CD4-positive, alpha-beta T cell (primary cell): ENCODE measurements around the gene PCDHGB3. TPM values are rescaled to one million over a fixed set of nuclear protein-coding genes. Genes with fewer than 3 reads are reported as not detected.
"Not testable (repeated sequence)": the region's sequence is repeated elsewhere in the genome, so short reads cannot be mapped to it uniquely, and the experiment has no call there.

ENCODE experiments used
- ATAC-seq: fragments of 200-7000 bp; cut with Tn5 transposase; one replicate; pipeline ENCODE4 v1.10.0; 2022; ENCODE audit warnings: mild to moderate bottlenecking; ENCODE audit not compliant: poor library complexity
- CTCF ChIA-PET: fragments of 350-600 bp; sonication (Branson Sonifier 250); formaldehyde crosslinking; loops from one replicate; lab custom pipeline; 2021; ENCODE audit warnings: antibody characterized with exemption, inconsistent platforms; lab: Charles Lee
- POLR2A ChIA-PET: fragments of 350-600 bp; sonication (Branson Sonifier 250); formaldehyde crosslinking; loops from one replicate; lab custom pipeline; 2021; ENCODE audit warnings: antibody characterized with exemption, inconsistent platforms; lab: Charles Lee
- DNase-seq, 14 experiments: peaks; one replicate each; pipeline ENCODE4 v3.0.0-alpha.2; 2013 to 2020; ENCODE audit warnings: mixed read lengths in 2 of 14
- H3K27ac ChIP-seq, 2 donors: one replicate each; pipeline versions ENCODE4 v1.5.1 to v1.7.0; 2013; ENCODE audit warnings: low read length in 2 of 2, low read depth in 1 of 2, mild to moderate bottlenecking in 1 of 2
- H3K27me3 ChIP-seq, 2 experiments: 1 replicate in 1 of 2; 2 replicates in 1 of 2; pipeline versions ENCODE4 v1.6.1 to v1.7.0; 2013; ENCODE audit warnings: low read length in 2 of 2, control low read depth in 1 of 2, mild to moderate bottlenecking in 1 of 2, moderate library complexity in 1 of 2; ENCODE audit not compliant: insufficient read depth in 2 of 2, control insufficient read depth in 1 of 2
- H3K36me3 ChIP-seq: one replicate; pipeline ENCODE4 v1.6.1; 2013; ENCODE audit warnings: low read length, control low read depth; ENCODE audit not compliant: insufficient read depth
- H3K4me1 ChIP-seq: one replicate; pipeline ENCODE4 v1.6.1; 2013; ENCODE audit warnings: low read length, control low read depth; ENCODE audit not compliant: insufficient read depth
- H3K4me3 ChIP-seq: one replicate; pipeline ENCODE4 v1.5.1; 2013; ENCODE audit warnings: mild to moderate bottlenecking, low read length, moderate library complexity
- H3K9me3 ChIP-seq, 2 experiments: 1 replicate in 1 of 2; 2 replicates in 1 of 2; pipeline versions ENCODE4 v1.6.1 to v1.7.0; 2013; ENCODE audit warnings: low read length in 2 of 2, mild to moderate bottlenecking in 2 of 2, control low read depth in 1 of 2, moderate library complexity in 1 of 2; ENCODE audit not compliant: control insufficient read depth in 1 of 2, insufficient read depth in 1 of 2
- H3K27ac Mint-ChIP-seq: one replicate; pipeline ENCODE4 v1.8.0; 2020; ENCODE audit warnings: mixed read lengths
- H3K27me3 Mint-ChIP-seq: one replicate; pipeline ENCODE4 v1.8.0; 2021; ENCODE audit warnings: mixed read lengths
- H3K36me3 Mint-ChIP-seq: one replicate; pipeline ENCODE4 v1.8.0; 2021; ENCODE audit warnings: low read depth, mixed read lengths
- H3K4me1 Mint-ChIP-seq: one replicate; pipeline ENCODE4 v1.8.0; 2021; ENCODE audit warnings: low read depth, mixed read lengths
- H3K4me3 Mint-ChIP-seq: one replicate; pipeline ENCODE4 v1.8.0; 2020; ENCODE audit warnings: mild to moderate bottlenecking, mixed read lengths
- H3K9me3 Mint-ChIP-seq: one replicate; pipeline ENCODE4 v1.8.0; 2020; ENCODE audit warnings: mixed read lengths
- intact Hi-C, 2 experiments: fragments of 100-400 bp; cut with DNase I in 1 of 2; cut with micrococcal nuclease in 1 of 2; formaldehyde crosslinking; loops; one replicate each; pipeline versions ENCODE4 v1.15.1 to v1.9.0; 2023 to 2025; cut with DNase I, micrococcal nuclease
- total RNA-seq, 174 experiments: library from RNA in 2 of 174; stranded (reverse) in 2 of 174; gene quantifications; one replicate each; pipeline ENCODE4 v1.2.3 and lab custom pipeline; 2021 to 2026
- TF ChIP-seq, protein P1 (sequence below): fragments of 200-600 bp; IDR thresholded peaks from one replicate; pipeline ENCODE4 v1.8.0; 2022; ENCODE audit warnings: antibody characterized with exemption, mild to moderate bottlenecking

Gene PCDHGB3
- total RNA-seq, 2 experiments from 2014 or later: 0.11 to 0.28 TPM

GRCh38 chr5:141382469-141383294 is 12.6 kb downstream of the PCDHGB3 start, which contains the start of gene PCDHGA7:
PCDHGA7 (plus strand) TSS chr5:141382742; CDS start chr5:141382900, 158 bp downstream.
- intact Hi-C loops: loop anchor here in 1 of 2 experiments (5.0 kb wide), 1 partner anchor 35 kb away; the partner anchor contains the start of gene PCDHGB7
- H3K36me3 ChIP-seq: no peaks in the 10 kb centered on the region
- Mint-ChIP-seq H3K4me1 (no peaks in the 10 kb centered on the region), H3K27ac (no peak within 1 kb of the TSS), H3K36me3 (peaks cover 36% of the 10 kb centered on the region), H3K4me3 (peak within 1 kb of the TSS; percentile 36), H3K27me3 (peaks cover 93% of the 10 kb centered on the region), H3K9me3 (peaks cover 24% of the 10 kb centered on the region)
- ATAC-seq (no peak), DNase-seq (no peak)
- no peak within 1 kb of the TSS for H3K27ac ChIP-seq
- peaks cover 32 to 54% of the 10 kb centered on the region in 2 experiments for H3K9me3 ChIP-seq
- peaks cover 52 to 68% of the 10 kb centered on the region in 2 experiments for H3K27me3 ChIP-seq
- ChIA-PET CTCF (no interaction called here), POLR2A (no interaction called here)
- TF ChIP-seq, protein P1, sequence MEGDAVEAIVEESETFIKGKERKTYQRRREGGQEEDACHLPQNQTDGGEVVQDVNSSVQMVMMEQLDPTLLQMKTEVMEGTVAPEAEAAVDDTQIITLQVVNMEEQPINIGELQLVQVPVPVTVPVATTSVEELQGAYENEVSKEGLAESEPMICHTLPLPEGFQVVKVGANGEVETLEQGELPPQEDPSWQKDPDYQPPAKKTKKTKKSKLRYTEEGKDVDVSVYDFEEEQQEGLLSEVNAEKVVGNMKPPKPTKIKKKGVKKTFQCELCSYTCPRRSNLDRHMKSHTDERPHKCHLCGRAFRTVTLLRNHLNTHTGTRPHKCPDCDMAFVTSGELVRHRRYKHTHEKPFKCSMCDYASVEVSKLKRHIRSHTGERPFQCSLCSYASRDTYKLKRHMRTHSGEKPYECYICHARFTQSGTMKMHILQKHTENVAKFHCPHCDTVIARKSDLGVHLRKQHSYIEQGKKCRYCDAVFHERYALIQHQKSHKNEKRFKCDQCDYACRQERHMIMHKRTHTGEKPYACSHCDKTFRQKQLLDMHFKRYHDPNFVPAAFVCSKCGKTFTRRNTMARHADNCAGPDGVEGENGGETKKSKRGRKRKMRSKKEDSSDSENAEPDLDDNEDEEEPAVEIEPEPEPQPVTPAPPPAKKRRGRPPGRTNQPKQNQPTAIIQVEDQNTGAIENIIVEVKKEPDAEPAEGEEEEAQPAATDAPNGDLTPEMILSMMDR: no peak
- peak within 1 kb of the TSS; percentile 3 for H3K4me3 ChIP-seq
- peaks cover 3% of the 10 kb centered on the region for H3K4me1 ChIP-seq

DNA sequence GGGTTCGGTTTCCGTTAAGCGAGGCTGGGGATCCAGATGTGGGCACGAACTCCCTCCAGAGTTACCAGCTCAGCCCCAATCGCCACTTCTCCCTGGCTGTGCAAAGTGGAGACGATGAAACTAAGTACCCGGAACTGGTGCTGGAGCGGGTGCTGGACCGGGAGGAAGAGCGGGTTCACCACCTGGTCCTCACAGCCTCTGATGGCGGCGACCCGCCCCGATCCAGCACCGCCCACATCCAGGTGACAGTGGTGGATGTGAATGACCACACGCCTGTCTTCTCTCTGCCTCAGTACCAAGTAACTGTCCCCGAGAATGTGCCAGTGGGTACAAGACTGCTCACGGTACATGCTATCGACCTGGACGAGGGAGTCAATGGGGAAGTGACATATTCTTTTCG is 13.3 kb downstream of the PCDHGB3 start:
- Mint-ChIP-seq H3K9me3 (peaks cover 25% of the 10 kb centered on the region), H3K27me3 (peaks cover 90% of the 10 kb centered on the region)
- CTCF ChIA-PET: no interaction called here

DNA sequence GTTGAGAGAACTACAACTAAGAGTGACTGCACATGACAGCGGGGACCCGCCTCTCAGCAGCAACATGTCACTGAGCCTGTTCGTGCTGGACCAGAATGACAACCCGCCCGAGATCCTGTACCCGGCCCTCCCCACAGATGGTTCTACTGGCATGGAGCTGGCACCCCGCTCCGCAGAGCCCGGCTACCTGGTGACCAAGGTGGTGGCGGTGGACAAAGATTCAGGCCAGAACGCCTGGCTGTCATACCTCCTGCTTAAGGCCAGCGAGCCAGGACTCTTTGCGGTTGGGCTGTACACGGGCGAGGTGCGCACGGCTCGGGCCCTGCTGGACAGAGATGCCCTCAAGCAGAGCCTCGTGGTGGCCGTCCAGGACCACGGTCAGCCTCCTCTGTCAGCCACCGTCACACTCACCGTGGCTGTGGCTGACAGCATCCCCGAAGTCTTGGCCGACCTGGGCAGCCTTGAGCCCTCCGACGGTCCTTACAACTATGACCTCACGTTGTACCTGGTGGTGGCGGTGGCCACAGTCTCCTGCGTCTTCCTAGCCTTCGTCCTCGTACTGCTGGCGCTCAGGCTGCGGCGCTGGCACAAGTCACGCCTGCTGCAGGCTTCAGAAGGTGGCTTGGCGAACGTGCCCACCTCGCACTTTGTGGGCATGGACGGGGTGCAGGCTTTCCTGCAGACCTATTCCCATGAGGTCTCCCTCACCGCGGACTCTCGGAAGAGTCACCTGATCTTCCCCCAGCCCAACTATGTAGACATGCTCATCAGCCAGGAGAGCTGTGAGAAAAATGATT is 14.6 kb downstream of the PCDHGB3 start:
- H3K4me3 Mint-ChIP-seq: no peak overlapping the region
- ChIA-PET POLR2A (no interaction called here), CTCF (interaction anchor here (1.2 kb wide), 1 partner anchor 140 kb away, joined by 3 read pairs; no protein-coding TSS in a partner anchor)
- peaks cover 3% of the 10 kb centered on the region for H3K4me1 ChIP-seq
- H3K27ac ChIP-seq: no peak overlapping the region
- no peaks in the 10 kb centered on the region for H3K4me1 Mint-ChIP-seq
- peaks cover 86% of the 10 kb centered on the region for H3K27me3 Mint-ChIP-seq
- no peak for DNase-seq
- H3K9me3 Mint-ChIP-seq: peaks cover 28% of the 10 kb centered on the region
- H3K36me3 ChIP-seq: no peaks in the 10 kb centered on the region
- H3K36me3 Mint-ChIP-seq: peaks cover 28% of the 10 kb centered on the region
- TF ChIP-seq, protein P1: no peak
- H3K27ac Mint-ChIP-seq: no peak overlapping the region
- no peak overlapping the region for H3K4me3 ChIP-seq
- intact Hi-C loops: loop anchor here in 1 of 2 experiments (5.0 kb wide), 1 partner anchor 33 kb away; the partner anchor contains the start of gene PCDHGB7
- peaks cover 66 to 83% of the 10 kb centered on the region in 2 experiments for H3K27me3 ChIP-seq
- ATAC-seq: no peak
- H3K9me3 ChIP-seq: peaks cover 48 to 64% of the 10 kb centered on the region in 2 experiments

More for the DNA sequence above, 13.3 kb downstream of the PCDHGB3 start:
- no peaks in the 10 kb centered on the region for H3K36me3 ChIP-seq
- intact Hi-C loops: loop anchor here in 1 of 2 experiments (5.0 kb wide), 1 partner anchor 34 kb away; the partner anchor contains the start of gene PCDHGB7
- peaks cover 3% of the 10 kb centered on the region for H3K4me1 ChIP-seq
- H3K27me3 ChIP-seq: peaks cover 56 to 71% of the 10 kb centered on the region in 2 experiments
- Mint-ChIP-seq H3K36me3 (peaks cover 36% of the 10 kb centered on the region), H3K4me1 (no peaks in the 10 kb centered on the region), H3K27ac (no peak overlapping the region), H3K4me3 (no peak overlapping the region)
- POLR2A ChIA-PET: no interaction called here
- peaks cover 37 to 55% of the 10 kb centered on the region in 2 experiments for H3K9me3 ChIP-seq
- ATAC-seq (no peak), DNase-seq (no peak)
- H3K27ac ChIP-seq: no peak overlapping the region
- no peak overlapping the region for H3K4me3 ChIP-seq
- TF ChIP-seq, protein P1: no peak

- Mint-ChIP-seq H3K27me3 (peaks cover 91% of the 10 kb centered on the region), H3K36me3 (peaks cover 31% of the 10 kb centered on the region), H3K9me3 (peaks cover 29% of the 10 kb centered on the region)
- POLR2A ChIA-PET, intact Hi-C loops, H3K27ac ChIP-seq, H3K4me3 Mint-ChIP-seq, H3K36me3 ChIP-seq, H3K4me1 Mint-ChIP-seq, H3K27ac Mint-ChIP-seq, H3K4me1 ChIP-seq, H3K4me3 ChIP-seq: not testable (repeated sequence)
- CTCF ChIA-PET: interaction anchor here (1.5 to 2.2 kb wide), 3 partner anchors 68 to 231 kb away, joined by 3 to 7 read pairs (median 3); partner anchors contain the start of gene DIAPH1
- ATAC-seq (peak; percentile 44), DNase-seq (peak in 4 of 14 experiments; percentile 13 to 35 (median 32))
- Histone ChIP-seq H3K9me3 (peaks cover 48 to 72% of the 10 kb centered on the region in 2 experiments), H3K27me3 (peaks cover 56 to 88% of the 10 kb centered on the region in 2 experiments)
Observed at GRCh38 chr5:141387557-141388311, 17.7 kb downstream of the PCDHGB3 start, which contains the start of gene PCDHGB4. PCDHGB4 (plus strand) TSS chr5:141387698; CDS start chr5:141387885, 187 bp downstream.
